PC-3 (cell line): ENCODE data around the gene AKAP6. TPM values are rescaled to one million over a fixed set of nuclear protein-coding genes. Genes with fewer than 3 reads are reported as not detected.

ENCODE experiments used
- ATAC-seq: fragments of 200-7000 bp; cut with Tn5 transposase; 2 replicates; pipeline ENCODE4 v1.9.1; 2020; ENCODE audit warnings: mild to moderate bottlenecking, moderate library complexity
- BruUV-seq: library from RNA; stranded (reverse); fragments of 400-500 nt; replicated peaks from 2 replicates; lab custom pipeline; 2021; lab: Mats Ljungman, UMichigan
- CTCF ChIA-PET: fragments of 300-600 bp; sonication (Branson Sonifier 250); formaldehyde crosslinking; loops from one replicate; lab custom pipeline; 2022; ENCODE audit warnings: antibody characterized with exemption; lab: Charles Lee
- POLR2A ChIA-PET: fragments of 300-600 bp; sonication (Branson Sonifier 250); formaldehyde crosslinking; loops from one replicate; lab custom pipeline; 2022; ENCODE audit warnings: antibody characterized with exemption; ENCODE audit not compliant: unreplicated experiment; lab: Charles Lee
- DNase-seq: peaks from one replicate; pipeline ENCODE4 v3.0.0-alpha.2; 2015
- H2AFZ ChIP-seq: fragments of 300-600 bp; sonication (generic); 2 replicates; pipeline ENCODE4 v1.6.0; 2016; ENCODE audit warnings: antibody characterized with exemption, low read length
- H3F3A ChIP-seq: fragments of 300-600 bp; sonication (generic); one replicate; pipeline ENCODE4 v1.6.0; 2017; ENCODE audit warnings: antibody characterized with exemption, low read length, control low read depth, mild to moderate bottlenecking; ENCODE audit not compliant: unreplicated experiment
- H3K27ac ChIP-seq: fragments of 300-600 bp; sonication (generic); 2 replicates; pipeline ENCODE4 v1.5.1; 2016; ENCODE audit warnings: mild to moderate bottlenecking, low read length
- H3K27me3 ChIP-seq: fragments of 300-600 bp; sonication (generic); 2 replicates; pipeline ENCODE4 v1.6.1; 2016; ENCODE audit warnings: low read length, mixed read lengths
- H3K36me3 ChIP-seq: fragments of 300-600 bp; sonication (generic); 2 replicates; pipeline ENCODE4 v1.6.1; 2016; ENCODE audit warnings: low read depth, mixed run types, low read length, mixed read lengths
- H3K4me1 ChIP-seq: fragments of 300-600 bp; sonication (generic); 2 replicates; pipeline ENCODE4 v1.5.1; 2016; ENCODE audit warnings: low read length; ENCODE audit not compliant: insufficient read depth
- H3K4me2 ChIP-seq: fragments of 300-600 bp; sonication (generic); 2 replicates; pipeline ENCODE4 v1.6.0; 2016; ENCODE audit warnings: low read length
- H3K4me3 ChIP-seq: fragments of 300-600 bp; sonication (generic); 2 replicates; pipeline ENCODE4 v1.5.1; 2016; ENCODE audit warnings: mild to moderate bottlenecking, low read length, mixed read lengths
- H3K79me2 ChIP-seq: fragments of 300-600 bp; sonication (generic); 2 replicates; pipeline ENCODE4 v1.6.1; 2017; ENCODE audit warnings: low read length, mixed read lengths
- H3K9ac ChIP-seq: fragments of 300-600 bp; sonication (generic); 2 replicates; pipeline ENCODE4 v1.6.0; 2016; ENCODE audit warnings: mild to moderate bottlenecking, low read length
- H3K9me2 ChIP-seq: fragments of 300-600 bp; sonication (generic); replicated peaks from 2 replicates; pipeline ENCODE4 v1.6.1; 2016; ENCODE audit warnings: mixed run types, low read length, mixed read lengths
- H3K9me3 ChIP-seq: fragments of 300-600 bp; sonication (generic); 2 replicates; pipeline ENCODE4 v1.6.1; 2016; ENCODE audit warnings: low read length, mixed read lengths
- H4K20me1 ChIP-seq: fragments of 300-600 bp; sonication (generic); 2 replicates; pipeline ENCODE4 v1.6.1; 2016; ENCODE audit warnings: low read length, mixed read lengths
- EZH2 ChIP-seq: fragments of 300-600 bp; sonication (generic); IDR thresholded peaks from one replicate; pipeline ENCODE4 v1.6.1; 2017; ENCODE audit warnings: antibody characterized with exemption, mild to moderate bottlenecking, low read length; ENCODE audit not compliant: unreplicated experiment
- EZH2phosphoT487 ChIP-seq: fragments of 300-600 bp; sonication (generic); IDR thresholded peaks from 2 replicates; pipeline ENCODE4 v1.6.1; 2018; ENCODE audit warnings: mild to moderate bottlenecking, antibody characterized with exemption, low read length, borderline replicate concordance
- intact Hi-C: fragments of 100-400 bp; cut with micrococcal nuclease; formaldehyde crosslinking; loops from 2 replicates; pipeline ENCODE4 v1.9.0; 2023
- total RNA-seq: library from RNA; depleted of rRNA; stranded (reverse); fragments of >200 nt; gene quantifications from 2 replicates; pipeline ENCODE4 v1.2.3, GENCODE V29; 2014
- TF ChIP-seq, protein P1 (sequence below): fragments of 300-600 bp; sonication (generic); conservative IDR thresholded peaks from 2 replicates; pipeline ENCODE4 v1.5.1; 2017; ENCODE audit warnings: antibody characterized with exemption, low read depth, mild to moderate bottlenecking, low read length

The AKAP6 gene
- total RNA-seq, 1 experiment from 2014 or later: 1.5 TPM

DNA sequence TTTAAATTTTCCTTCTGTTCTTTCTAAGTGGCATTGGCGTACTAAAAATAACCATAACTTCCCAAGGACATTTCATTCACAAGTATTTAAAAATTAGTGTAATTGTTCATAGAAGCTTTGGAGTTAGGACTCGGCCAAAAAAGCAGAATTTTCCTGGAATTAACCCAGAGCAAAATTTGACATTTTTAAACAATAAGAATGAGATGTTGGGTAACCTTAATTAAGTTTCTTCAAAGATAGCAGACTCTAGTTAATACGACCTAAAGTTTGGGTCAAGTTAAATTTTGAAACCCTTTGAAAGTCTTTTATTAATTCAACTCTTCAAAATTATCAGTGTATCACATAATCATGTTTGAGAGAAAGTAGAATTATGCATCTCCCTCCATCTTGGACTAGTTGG lies 118.3 kb downstream of the AKAP6 start:
- H3F3A ChIP-seq: no peaks in the 10 kb centered on the region
- H3K27ac ChIP-seq: no peak overlapping the region
- no peaks in the 10 kb centered on the region for H3K79me2 ChIP-seq
- ATAC-seq (no peak), DNase-seq (no peak)
- ChIA-PET CTCF (no interaction called here), POLR2A (no interaction called here)
- intact Hi-C loops: no loop called here
- H3K4me1 ChIP-seq: no peaks in the 10 kb centered on the region
- no peaks in the 10 kb centered on the region for H3K9me2 ChIP-seq
- H3K27me3 ChIP-seq: no peaks in the 10 kb centered on the region
- H4K20me1 ChIP-seq: no peaks in the 10 kb centered on the region
- no peak overlapping the region for H2AFZ ChIP-seq
- H3K9me3 ChIP-seq: no peaks in the 10 kb centered on the region
- TF ChIP-seq EZH2: no peak
- TF ChIP-seq, protein P1, sequence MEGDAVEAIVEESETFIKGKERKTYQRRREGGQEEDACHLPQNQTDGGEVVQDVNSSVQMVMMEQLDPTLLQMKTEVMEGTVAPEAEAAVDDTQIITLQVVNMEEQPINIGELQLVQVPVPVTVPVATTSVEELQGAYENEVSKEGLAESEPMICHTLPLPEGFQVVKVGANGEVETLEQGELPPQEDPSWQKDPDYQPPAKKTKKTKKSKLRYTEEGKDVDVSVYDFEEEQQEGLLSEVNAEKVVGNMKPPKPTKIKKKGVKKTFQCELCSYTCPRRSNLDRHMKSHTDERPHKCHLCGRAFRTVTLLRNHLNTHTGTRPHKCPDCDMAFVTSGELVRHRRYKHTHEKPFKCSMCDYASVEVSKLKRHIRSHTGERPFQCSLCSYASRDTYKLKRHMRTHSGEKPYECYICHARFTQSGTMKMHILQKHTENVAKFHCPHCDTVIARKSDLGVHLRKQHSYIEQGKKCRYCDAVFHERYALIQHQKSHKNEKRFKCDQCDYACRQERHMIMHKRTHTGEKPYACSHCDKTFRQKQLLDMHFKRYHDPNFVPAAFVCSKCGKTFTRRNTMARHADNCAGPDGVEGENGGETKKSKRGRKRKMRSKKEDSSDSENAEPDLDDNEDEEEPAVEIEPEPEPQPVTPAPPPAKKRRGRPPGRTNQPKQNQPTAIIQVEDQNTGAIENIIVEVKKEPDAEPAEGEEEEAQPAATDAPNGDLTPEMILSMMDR: no peak
- TF ChIP-seq EZH2phosphoT487: no peak
- no peak overlapping the region for H3K4me2 ChIP-seq
- H3K36me3 ChIP-seq: no peaks in the 10 kb centered on the region
- H3K9ac ChIP-seq: no peak overlapping the region
- BruUV-seq: no TSS peak
- no peak overlapping the region for H3K4me3 ChIP-seq

DNA sequence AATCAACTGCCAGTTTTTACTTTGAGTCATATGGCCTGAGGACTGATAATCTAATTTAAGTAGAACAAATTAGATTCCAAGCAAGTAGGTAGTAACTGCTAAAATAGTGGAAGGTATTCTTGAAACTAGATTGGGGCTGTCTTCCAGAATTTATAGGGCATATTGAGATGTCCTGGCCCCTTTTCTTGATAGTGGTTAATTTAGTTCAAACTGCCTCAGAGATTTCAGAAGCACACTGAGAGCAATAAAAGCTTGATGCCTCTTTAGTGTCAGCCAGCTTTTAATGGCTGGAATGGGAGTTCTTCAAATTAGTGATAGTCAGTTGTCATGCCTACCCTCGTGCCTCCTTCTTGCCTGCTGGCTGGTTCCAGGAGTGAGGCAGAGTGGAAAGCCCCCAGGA lies 120.5 kb downstream of the AKAP6 start:
- TF ChIP-seq EZH2phosphoT487 (no peak), EZH2 (no peak)
- TF ChIP-seq, protein P1: no peak
- no peak overlapping the region for H3K9ac ChIP-seq
- no peaks in the 10 kb centered on the region for H4K20me1 ChIP-seq
- H3K9me3 ChIP-seq: no peaks in the 10 kb centered on the region
- no peak overlapping the region for H3K4me3 ChIP-seq
- BruUV-seq: no TSS peak
- ChIA-PET CTCF (no interaction called here), POLR2A (no interaction called here)
- no peak for DNase-seq
- no peak for ATAC-seq
- no peak overlapping the region for H3K27ac ChIP-seq
- intact Hi-C loops: no loop called here
- H3K4me2 ChIP-seq: no peak overlapping the region
- H3K4me1 ChIP-seq: no peaks in the 10 kb centered on the region
- no peaks in the 10 kb centered on the region for H3K9me2 ChIP-seq
- no peaks in the 10 kb centered on the region for H3K27me3 ChIP-seq
- H3K79me2 ChIP-seq: no peaks in the 10 kb centered on the region
- H3K36me3 ChIP-seq: no peaks in the 10 kb centered on the region
- no peak overlapping the region for H2AFZ ChIP-seq
- no peaks in the 10 kb centered on the region for H3F3A ChIP-seq

DNA sequence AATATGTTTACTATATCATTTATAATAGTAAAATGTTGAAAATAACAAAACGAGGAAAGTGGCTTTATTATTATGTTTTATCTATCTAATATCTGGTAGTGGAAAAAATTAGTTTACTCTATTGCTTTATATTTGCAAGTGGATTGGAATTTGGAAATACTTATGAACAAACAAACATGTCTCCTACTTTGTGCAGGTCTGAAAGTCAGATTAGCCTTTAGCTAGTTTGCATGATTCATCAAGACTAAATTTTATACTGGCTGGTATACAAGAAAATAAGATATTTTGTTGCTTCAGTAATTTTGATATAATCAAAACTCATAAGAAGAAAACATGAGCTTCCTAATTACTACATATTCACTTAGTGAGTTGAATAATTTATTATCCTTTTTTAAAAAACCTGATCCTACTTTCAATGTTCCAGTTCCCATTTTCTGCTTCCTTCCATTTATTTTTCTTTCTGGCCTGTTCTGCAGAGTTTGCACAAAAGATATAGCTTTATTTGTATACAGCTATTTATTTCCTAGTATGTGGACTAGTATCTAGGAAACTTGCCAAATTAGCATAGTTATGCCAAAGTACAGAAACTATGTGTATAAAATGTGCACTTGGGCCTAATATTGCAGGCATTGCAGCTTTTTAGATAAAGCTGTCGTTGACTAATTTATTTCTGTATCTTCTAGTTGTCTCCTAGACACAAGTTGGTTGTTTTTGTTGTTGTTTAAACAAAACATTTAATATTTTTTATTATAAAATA lies 122.0 kb downstream of the AKAP6 start:
- no peak overlapping the region for H3K9ac ChIP-seq
- H3K36me3 ChIP-seq: no peaks in the 10 kb centered on the region
- no peaks in the 10 kb centered on the region for H3K27me3 ChIP-seq
- H3K4me2 ChIP-seq: no peak overlapping the region
- TF ChIP-seq EZH2phosphoT487: no peak
- TF ChIP-seq, protein P1: no peak
- no peak for TF ChIP-seq EZH2
- no peaks in the 10 kb centered on the region for H3K4me1 ChIP-seq
- no peak overlapping the region for H3K4me3 ChIP-seq
- no peaks in the 10 kb centered on the region for H3K9me3 ChIP-seq
- intact Hi-C loops: no loop called here
- no peaks in the 10 kb centered on the region for H4K20me1 ChIP-seq
- H3K27ac ChIP-seq: no peak overlapping the region
- no peaks in the 10 kb centered on the region for H3F3A ChIP-seq
- no peaks in the 10 kb centered on the region for H3K9me2 ChIP-seq
- no TSS peak for BruUV-seq
- ATAC-seq (no peak), DNase-seq (no peak)
- H2AFZ ChIP-seq: no peak overlapping the region
- ChIA-PET POLR2A (interaction anchor here (0.6 to 0.7 kb wide), 2 partner anchors 523 to 903 kb away, joined by 4 read pairs; no protein-coding TSS in a partner anchor), CTCF (interaction anchor here (0.6 kb wide), 1 partner anchor 18 kb away, joined by 6 read pairs; no protein-coding TSS in a partner anchor)
- H3K79me2 ChIP-seq: no peaks in the 10 kb centered on the region
